ENCODE measurements around the gene KCNK1. TPM values are rescaled to one million over a fixed set of nuclear protein-coding genes. Genes with fewer than 3 reads are reported as not detected.

KCNK1 gene
- total RNA-seq: 1 to 10 TPM; 1.1 to 7.6 (median 3.6) TPM
- long read RNA-seq, partial matches to known transcripts: 0 of 1 reads
- long read RNA-seq, other reads (novel, unspliced or antisense): 0 of 1 reads

DNA sequence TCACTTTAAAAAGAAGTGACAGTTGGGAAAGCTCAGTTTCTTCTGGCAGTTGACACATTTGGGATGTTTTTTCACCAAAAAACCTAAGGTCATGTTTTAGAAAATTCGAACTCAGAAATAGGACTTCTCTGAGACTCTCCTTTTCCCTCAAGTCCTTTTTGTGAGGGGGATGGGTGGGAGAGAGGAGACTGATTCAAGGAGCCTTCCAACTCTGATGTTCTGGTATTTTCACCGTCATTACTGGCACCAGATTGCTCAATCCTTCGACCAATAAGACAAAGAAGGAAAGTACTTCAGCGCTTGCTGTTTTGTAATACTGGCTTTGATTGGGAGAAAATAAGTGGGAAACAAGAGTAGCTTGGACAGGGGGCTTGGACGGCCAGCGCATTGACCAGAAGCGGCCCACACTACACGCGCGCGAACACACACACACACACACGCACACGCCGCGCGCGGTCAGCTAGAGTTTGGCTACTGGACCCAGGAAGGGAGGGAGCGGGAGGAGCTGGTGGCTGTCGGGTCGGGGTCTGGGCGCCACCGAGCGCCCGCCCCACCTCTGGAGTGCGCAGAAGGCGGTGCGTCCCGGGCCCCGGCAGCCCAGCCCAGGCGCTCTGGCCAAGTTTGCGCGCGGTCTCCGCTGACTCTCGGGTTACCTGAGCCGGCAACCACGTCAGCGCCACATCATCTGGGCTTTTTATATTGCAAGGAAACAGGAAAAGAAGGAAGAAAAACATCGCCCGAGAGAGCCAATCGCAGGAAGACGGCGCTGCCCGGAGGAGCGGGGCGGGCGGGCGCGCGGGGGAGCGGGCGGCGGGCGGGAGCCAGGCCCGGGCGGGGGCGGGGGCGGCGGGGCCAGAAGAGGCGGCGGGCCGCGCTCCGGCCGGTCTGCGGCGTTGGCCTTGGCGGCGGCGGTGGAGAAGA is at the start of gene KCNK1:
Gene KCNK1 (plus strand): TSS at position 855 of the 921 bp plus-strand sequence. CDS start 66 bp downstream, at position 921.
- TF ChIP-seq, protein P1, sequence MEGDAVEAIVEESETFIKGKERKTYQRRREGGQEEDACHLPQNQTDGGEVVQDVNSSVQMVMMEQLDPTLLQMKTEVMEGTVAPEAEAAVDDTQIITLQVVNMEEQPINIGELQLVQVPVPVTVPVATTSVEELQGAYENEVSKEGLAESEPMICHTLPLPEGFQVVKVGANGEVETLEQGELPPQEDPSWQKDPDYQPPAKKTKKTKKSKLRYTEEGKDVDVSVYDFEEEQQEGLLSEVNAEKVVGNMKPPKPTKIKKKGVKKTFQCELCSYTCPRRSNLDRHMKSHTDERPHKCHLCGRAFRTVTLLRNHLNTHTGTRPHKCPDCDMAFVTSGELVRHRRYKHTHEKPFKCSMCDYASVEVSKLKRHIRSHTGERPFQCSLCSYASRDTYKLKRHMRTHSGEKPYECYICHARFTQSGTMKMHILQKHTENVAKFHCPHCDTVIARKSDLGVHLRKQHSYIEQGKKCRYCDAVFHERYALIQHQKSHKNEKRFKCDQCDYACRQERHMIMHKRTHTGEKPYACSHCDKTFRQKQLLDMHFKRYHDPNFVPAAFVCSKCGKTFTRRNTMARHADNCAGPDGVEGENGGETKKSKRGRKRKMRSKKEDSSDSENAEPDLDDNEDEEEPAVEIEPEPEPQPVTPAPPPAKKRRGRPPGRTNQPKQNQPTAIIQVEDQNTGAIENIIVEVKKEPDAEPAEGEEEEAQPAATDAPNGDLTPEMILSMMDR (IDR thresholded peaks at IDR 0.05): no peak
- TF ChIP-seq POLR2A (IDR thresholded peaks at IDR 0.05): peak; percentile 29
- peak within 1 kb of the TSS; percentile 57 to 83 (median 71) for H3K27ac ChIP-seq
- ATAC-seq: peak; percentile 74 to 85 (median 81)
- peak; percentile 55 to 79 (median 72) for DNase-seq
- H3K4me3 ChIP-seq: peak within 1 kb of the TSS; percentile 70 to 78 (median 76)
- H3K4me1 ChIP-seq: no peaks in the 10 kb centered on the region
- no peaks in the 10 kb centered on the region for H3K27me3 ChIP-seq
- 4% methylated on average over 26 of the region's 70 CpGs for WGBS (ENCODE audit: insufficient coverage, low coverage, low lambda C conversion rate, missing lambda C conversion rate)
- intact Hi-C loops (cut with DNase I): no loop called here
- no peaks in the 10 kb centered on the region for H3K36me3 ChIP-seq
- H3K9me3 ChIP-seq: no peaks in the 10 kb centered on the region

DNA sequence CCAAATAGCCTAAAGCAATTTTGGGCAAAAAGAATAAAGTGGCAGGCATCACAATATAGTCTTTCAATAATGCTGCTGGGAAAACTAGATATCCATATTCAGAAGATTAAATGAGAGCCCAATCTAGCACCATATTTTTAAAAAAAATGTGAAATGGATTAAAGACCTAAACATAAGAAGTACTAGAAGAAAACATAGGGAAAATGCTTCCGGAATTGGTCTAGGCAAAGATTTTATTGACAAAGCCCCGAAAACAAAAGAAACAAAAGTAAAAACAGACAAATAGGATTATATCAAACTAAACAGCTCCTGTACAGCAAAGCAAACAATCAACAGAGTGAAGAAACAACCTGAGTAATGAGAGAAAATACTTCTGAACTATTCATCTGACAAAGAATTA is 48.6 kb upstream of the KCNK1 start:
- H3K4me1 ChIP-seq: no peaks in the 10 kb centered on the region
- H3K27me3 ChIP-seq: no peaks in the 10 kb centered on the region
- 82% methylated on average over 2 of the region's 2 CpGs for WGBS (ENCODE audit: insufficient coverage, low coverage, low lambda C conversion rate, missing lambda C conversion rate)
- no peaks in the 10 kb centered on the region for H3K36me3 ChIP-seq
- DNase-seq (no peak), ATAC-seq (no peak)
- H3K27ac ChIP-seq: no peak overlapping the region
- peaks cover 0 to 8% (median 0%) of the 10 kb centered on the region in 4 donors for H3K9me3 ChIP-seq
- intact Hi-C loops (cut with DNase I): no loop called here
- no peak overlapping the region for H3K4me3 ChIP-seq
- TF ChIP-seq POLR2A (IDR thresholded peaks at IDR 0.05): no peak
- TF ChIP-seq, protein P1 (IDR thresholded peaks at IDR 0.05): no peak

DNA sequence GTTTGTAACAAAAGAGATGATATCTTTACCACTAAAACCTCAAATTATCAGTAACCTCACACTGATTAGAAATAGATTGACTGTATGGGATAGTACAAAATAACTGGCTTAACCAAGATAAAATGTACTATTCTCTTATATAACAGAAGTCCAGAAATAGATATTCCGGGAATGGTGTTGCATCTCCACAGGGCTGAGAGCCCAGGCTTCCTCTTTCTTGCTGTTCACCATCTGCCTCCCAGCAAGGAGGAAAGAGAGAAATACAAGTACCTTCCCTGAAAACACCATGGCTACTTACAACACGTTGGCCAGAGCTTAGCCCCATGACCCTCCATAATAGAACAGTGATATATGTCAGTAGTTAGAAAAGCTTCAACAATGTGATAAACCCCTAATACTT is 47.0 kb upstream of the KCNK1 start:
- Histone ChIP-seq H3K36me3 (no peaks in the 10 kb centered on the region), H3K4me3 (no peak overlapping the region), H3K27ac (no peak overlapping the region), H3K4me1 (no peaks in the 10 kb centered on the region), H3K27me3 (no peaks in the 10 kb centered on the region), H3K9me3 (peaks cover 0 to 8% (median 0%) of the 10 kb centered on the region in 4 donors)
- TF ChIP-seq, protein P1 (IDR thresholded peaks at IDR 0.05): no peak
- TF ChIP-seq POLR2A (IDR thresholded peaks at IDR 0.05): no peak
- intact Hi-C loops (cut with DNase I): no loop called here
- 44% methylated on average over 2 of the region's 2 CpGs for WGBS (ENCODE audit: insufficient coverage, low coverage, low lambda C conversion rate, missing lambda C conversion rate)
- no peak for DNase-seq
- no peak for ATAC-seq

DNA sequence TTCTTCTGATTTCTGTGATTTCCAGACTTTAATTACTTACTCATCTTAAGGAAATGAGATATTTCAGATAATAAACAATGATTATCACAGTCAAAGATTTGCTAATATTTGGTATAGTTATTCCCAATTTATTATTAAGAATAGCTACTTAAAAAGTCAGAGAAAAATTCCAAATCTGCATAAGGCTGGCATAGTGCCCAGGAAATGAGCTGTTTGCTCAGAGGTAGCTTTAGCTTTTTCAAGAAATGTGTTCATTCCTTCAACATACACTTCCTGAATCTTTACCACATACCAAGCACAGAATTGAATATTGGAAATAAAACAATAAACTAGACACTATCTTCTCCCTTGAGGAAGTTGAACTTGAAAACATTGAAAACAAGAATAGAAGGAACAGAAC is 44.3 kb upstream of the KCNK1 start:
- no peak for ATAC-seq
- intact Hi-C loops (cut with DNase I): no loop called here
- no peak overlapping the region for H3K27ac ChIP-seq
- no peak overlapping the region for H3K4me3 ChIP-seq
- DNase-seq: no peak
- no peaks in the 10 kb centered on the region for H3K9me3 ChIP-seq
- no peak for TF ChIP-seq POLR2A (IDR thresholded peaks at IDR 0.05)
- TF ChIP-seq, protein P1 (IDR thresholded peaks at IDR 0.05): no peak
- H3K36me3 ChIP-seq: no peaks in the 10 kb centered on the region
- no peaks in the 10 kb centered on the region for H3K27me3 ChIP-seq
- no peaks in the 10 kb centered on the region for H3K4me1 ChIP-seq
